HG03439 (cell line): ENCODE data around the gene SRRM3.
"Not testable (repeated sequence)": the region's sequence is repeated elsewhere in the genome, so short reads cannot be mapped to it uniquely, and the experiment has no call there.

Experiments
- ATAC-seq: cut with Tn5 transposase; IDR thresholded peaks from one replicate; pipeline ENCODE4 v1.9.1; 2021; ENCODE audit warnings: mild to moderate bottlenecking, moderate library complexity; ENCODE audit not compliant: unreplicated experiment

Gene SRRM3

GRCh38 chr7:76226878-76227423 lies 25.3 kb downstream of the SRRM3 start:
- not testable (repeated sequence) for ATAC-seq

- no peak for ATAC-seq
Observed at GRCh38 chr7:76230214-76230613, 28.5 kb downstream of the SRRM3 start.

- ATAC-seq = no peak
Observed at GRCh38 chr7:76231071-76231470, 29.4 kb downstream of the SRRM3 start.

GRCh38 chr7:76231583-76231982 lies 29.9 kb downstream of the SRRM3 start:
- no peak for ATAC-seq

- no peak for ATAC-seq
Observed at GRCh38 chr7:76232698-76233097, 31.0 kb downstream of the SRRM3 start.

GRCh38 chr7:76233538-76234281 lies 32.0 kb downstream of the SRRM3 start:
- ATAC-seq = no peak

- no peak for ATAC-seq
Observed at GRCh38 chr7:76234282-76234584, 32.5 kb downstream of the SRRM3 start.

GRCh38 chr7:76234931-76235441 lies 33.3 kb downstream of the SRRM3 start:
- ATAC-seq = no peak

- no peak for ATAC-seq
Observed at GRCh38 chr7:76236224-76236623, 34.5 kb downstream of the SRRM3 start.

GRCh38 chr7:76238326-76238725 lies 36.6 kb downstream of the SRRM3 start:
- ATAC-seq = no peak

GRCh38 chr7:76241141-76241540 lies 39.4 kb downstream of the SRRM3 start:
- no peak for ATAC-seq

- not testable (repeated sequence) for ATAC-seq
Observed at GRCh38 chr7:76242517-76243063, 40.9 kb downstream of the SRRM3 start.

GRCh38 chr7:76244781-76245391 lies 43.2 kb downstream of the SRRM3 start:
- no peak for ATAC-seq

- no peak for ATAC-seq
Observed at GRCh38 chr7:76246804-76247389, 45.2 kb downstream of the SRRM3 start.

- ATAC-seq = no peak
Observed at GRCh38 chr7:76247938-76248337, 46.2 kb downstream of the SRRM3 start.

- ATAC-seq = no peak
Observed at GRCh38 chr7:76252021-76252420, 50.3 kb downstream of the SRRM3 start.

GRCh38 chr7:76254781-76255180 lies 53.1 kb downstream of the SRRM3 start:
- ATAC-seq = no peak

GRCh38 chr7:76257973-76258372 lies 56.3 kb downstream of the SRRM3 start:
- ATAC-seq = no peak

GRCh38 chr7:76259124-76260093 lies 57.7 kb downstream of the SRRM3 start:
- no peak for ATAC-seq

- ATAC-seq = no peak
Observed at GRCh38 chr7:76260171-76260703, 58.5 kb downstream of the SRRM3 start.
